ENCODE data around the gene UGT1A7.
"Not testable (repeated sequence)": the region's sequence is repeated elsewhere in the genome, so short reads cannot be mapped to it uniquely, and the experiment has no call there.

The UGT1A7 gene

DNA sequence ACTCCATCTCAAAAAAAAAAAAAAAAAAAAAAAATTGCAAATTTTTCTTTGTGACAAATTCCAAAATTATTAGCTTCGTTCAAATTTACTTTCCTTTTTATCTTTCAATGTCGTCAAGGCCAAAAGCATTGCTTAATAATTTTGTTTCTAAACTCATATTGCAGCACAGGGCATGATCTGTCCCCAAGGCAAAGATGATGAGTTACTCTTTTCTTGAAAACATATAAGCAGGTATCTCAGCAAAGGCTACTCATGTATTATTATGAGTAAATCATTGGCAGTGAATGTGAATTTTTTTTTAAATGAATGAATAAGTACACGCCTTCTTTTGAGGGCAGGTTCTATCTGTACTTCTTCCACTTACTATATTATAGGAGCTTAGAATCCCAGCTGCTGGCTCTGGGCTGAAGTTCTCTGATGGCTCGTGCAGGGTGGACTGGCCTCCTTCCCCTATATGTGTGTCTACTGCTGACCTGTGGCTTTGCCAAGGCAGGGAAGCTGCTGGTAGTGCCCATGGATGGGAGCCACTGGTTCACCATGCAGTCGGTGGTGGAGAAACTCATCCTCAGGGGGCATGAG, at the start of gene UGT1A7:
Gene UGT1A7 (plus strand): TSS at position 381 of the 579 bp plus-strand sequence. CDS start 37 bp downstream, at position 418.
- no peak for DNase-seq (ENCODE audit: low spot score)

DNA sequence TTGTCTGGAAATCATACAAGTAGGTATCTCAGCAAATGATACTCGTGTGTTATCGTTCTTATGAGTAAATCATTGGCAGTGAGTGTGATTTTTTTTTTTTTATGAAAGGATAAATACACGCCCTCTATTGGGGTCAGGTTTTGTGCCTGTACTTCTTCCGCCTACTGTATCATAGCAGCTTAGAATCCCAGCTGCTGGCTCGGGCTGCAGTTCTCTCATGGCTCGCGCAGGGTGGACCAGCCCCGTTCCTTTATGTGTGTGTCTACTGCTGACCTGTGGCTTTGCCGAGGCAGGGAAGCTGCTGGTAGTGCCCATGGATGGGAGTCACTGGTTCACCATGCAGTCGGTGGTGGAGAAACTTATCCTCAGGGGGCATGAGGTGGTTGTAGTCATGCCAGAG, 45.4 kb upstream of the UGT1A7 start, which contains the start of gene UGT1A10:
Gene UGT1A10 (plus strand): TSS at position 143 of the 400 bp plus-strand sequence. CDS start 75 bp downstream, at position 218.
- DNase-seq (ENCODE audit: low spot score) = not testable (repeated sequence)

DNA sequence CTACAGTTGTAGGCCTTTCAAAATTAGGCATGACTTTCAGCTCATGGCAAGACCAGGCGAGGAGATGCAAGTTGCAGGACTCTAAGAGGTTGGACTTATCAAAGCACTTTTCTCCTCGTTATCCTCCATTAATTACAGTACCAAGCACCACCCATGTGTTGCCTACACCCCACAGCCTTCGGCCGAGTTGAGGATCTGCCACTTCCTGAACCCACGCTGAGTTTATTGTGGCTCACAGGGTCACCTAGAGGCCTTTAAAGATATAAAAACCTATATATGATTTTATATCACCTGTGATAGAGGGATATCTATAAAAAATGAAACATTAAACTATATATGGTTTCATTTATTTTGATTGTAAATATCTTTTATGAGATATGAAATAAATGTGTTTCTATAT, 42.9 kb upstream of the UGT1A7 start:
- no peak for DNase-seq (ENCODE audit: low spot score)

DNA sequence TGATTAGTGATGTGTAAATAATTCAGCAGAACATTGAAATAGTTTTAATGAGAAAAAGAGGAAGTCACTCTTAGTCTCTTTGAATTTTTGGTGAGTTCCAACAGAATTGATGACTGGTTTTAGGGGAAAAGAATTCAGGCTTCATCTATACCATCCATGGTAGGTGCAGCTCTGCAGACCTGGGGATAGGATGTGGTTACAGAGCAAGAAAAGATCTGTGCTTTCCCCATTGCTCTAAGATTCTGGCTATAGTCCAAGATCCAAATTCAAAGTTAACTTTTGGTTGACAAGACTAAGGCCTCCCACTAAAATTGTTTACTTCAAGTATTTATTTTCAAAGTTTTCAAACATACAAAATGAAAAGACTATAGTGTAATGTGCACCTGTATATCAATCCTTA, 41.8 kb upstream of the UGT1A7 start:
- DNase-seq (ENCODE audit: low spot score) = no peak

DNA sequence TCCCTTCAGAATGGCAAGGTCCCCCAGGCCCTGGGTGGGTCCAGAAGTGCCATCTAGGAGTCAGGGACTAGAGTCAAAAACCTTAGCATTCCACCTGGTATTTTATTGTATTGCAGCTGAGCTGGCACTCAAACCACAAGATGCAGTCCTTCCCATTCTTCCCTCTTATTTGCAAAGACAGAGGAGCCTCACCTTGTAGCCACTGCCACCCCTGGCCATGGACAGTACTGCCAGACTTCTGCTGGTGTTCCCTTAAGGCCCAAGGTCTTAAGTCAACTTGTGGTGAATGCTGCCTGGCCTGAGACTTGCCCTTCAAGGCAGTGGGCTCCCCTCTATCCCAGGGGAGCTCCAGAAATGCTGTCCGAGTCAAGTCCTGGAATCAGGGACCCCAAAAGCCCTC, 38.6 kb upstream of the UGT1A7 start:
- no peak for DNase-seq (ENCODE audit: low spot score)

DNA sequence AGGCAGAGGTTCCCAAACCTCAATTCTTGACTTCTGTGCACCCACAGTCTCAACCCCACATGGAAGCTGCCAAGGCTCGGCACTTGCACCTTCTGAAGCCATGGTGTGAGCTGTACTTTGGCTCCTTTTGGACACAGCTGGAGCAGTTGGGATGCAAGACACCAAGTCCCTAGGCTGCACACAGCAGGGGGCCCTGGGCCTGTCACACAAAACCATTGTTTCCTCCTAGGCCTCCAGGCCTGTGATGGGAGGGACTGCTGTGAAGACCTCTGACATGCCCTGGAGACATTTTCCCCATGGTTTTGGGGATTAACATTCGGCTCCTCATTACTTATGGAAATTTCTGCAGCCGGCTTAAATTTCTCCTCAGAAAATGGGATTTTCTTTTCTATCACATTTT, 35.7 kb upstream of the UGT1A7 start:
- DNase-seq (ENCODE audit: low spot score) = not testable (repeated sequence)

DNA sequence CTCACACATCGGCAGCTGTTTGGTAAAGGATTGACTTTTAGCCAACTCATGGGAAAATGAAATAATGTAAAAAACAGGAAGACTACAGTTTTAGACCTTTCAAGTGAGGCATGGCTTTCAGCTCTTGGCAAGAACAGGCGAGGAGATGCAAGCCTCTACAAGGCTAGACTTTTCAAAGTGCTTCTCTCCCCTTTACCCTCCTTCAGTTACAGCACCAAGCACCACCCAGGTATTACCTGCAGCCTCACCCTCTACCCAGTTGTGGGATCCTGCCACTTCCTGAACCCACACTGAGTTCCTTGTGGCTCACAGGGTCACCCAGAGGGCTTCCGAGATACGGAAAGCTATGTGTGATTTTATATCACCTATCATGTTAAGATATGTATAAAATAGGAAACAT, 30.7 kb upstream of the UGT1A7 start:
- DNase-seq (ENCODE audit: low spot score) = no peak

DNA sequence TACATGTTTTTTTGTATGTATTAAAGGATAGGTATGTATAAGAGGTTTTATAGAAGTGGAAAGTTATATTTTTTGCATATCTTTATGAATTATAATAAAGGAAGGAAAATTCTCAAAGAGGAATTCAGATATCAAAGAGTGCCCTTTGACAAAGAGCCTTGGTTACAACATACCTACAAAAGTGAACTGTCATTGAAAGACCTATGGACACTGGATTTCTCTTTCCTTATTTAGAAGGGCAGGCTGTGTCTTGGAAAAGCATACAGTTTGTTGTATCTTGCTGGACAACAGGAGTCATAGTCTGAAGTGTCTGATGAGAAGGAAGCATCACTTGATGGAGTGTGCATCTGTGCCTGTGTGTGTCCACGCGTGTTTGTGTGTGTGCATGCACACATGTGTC, 30.3 kb upstream of the UGT1A7 start:
- no peak for DNase-seq (ENCODE audit: low spot score)

DNA sequence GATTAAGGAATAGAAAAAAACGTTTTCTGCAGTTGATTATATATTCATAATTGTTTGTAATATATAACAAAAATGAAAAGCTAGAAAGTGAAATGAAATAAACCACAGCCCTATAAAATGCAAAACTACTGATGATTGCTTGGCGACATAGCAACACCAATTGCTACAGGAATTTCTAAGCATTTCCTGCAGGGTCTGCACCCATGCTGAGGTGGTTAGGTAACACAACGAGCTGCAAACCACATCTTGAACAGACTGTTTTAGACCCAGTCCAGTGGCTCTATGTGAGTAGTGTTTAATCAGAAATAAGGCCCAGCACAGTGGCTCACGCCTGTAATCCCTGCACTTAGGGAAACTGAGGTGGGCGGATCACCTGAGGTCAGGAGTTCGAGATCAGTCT, 27.2 kb upstream of the UGT1A7 start:
- DNase-seq (ENCODE audit: low spot score) = no peak

DNA sequence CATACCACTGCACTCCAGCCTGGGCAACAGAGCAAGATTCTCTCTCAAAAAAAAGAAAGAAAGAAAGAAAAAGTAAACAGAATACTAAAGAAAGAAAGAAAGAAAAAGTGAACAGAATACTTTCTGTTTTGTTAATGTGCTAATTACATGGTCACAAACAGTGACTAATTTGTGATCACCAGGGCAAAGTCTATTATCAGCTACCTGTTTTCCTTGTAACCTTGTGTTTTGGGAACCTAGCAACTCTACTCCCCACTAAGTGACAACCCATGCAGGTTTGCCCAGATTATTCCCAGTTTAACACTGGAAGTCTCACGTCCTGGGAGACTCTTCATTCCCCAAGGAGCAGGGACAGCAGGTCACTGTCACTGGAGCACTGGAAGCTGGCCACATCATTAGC, 26.7 kb upstream of the UGT1A7 start:
- DNase-seq (ENCODE audit: low spot score) = no peak

DNA sequence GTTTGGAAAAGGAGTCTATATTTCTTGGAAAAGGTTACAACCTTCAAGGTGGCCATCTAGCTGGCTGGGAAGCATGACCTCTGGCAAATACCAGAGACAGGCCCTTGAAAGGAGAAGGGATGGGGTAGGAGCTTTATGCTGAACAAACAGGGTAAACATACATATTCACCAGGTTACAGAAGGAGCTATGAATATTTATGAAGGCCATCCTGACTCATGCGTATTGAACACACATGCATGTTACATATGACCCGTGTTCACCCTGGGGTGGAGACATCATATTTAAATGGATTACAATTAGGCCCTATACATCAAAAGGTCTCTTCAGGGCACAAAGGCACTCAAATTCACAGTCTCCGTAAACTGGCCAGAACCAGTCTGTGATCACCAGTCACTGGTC, 25.8 kb upstream of the UGT1A7 start:
- not testable (repeated sequence) for DNase-seq (ENCODE audit: low spot score)

DNA sequence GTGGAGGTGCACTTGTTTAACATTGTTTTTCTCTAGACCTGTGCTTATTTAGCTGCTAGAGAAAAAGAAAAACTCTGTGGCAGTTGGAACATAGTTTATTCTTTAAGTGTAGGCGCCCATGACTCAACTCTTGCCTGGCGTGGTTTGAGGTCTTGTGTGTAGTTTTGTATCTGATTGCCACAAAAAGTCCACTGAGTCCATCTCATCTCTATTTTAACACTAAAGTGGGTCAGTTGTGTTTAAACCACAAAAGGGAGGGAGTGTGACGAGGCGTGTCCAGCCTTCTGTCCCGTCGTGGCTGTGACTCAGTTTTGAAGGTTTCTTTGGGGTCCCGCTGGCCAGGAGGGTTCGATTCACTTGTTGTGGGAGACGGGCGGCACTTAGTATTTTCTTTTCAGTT, 25.3 kb upstream of the UGT1A7 start:
- DNase-seq (ENCODE audit: low spot score) = no peak

DNA sequence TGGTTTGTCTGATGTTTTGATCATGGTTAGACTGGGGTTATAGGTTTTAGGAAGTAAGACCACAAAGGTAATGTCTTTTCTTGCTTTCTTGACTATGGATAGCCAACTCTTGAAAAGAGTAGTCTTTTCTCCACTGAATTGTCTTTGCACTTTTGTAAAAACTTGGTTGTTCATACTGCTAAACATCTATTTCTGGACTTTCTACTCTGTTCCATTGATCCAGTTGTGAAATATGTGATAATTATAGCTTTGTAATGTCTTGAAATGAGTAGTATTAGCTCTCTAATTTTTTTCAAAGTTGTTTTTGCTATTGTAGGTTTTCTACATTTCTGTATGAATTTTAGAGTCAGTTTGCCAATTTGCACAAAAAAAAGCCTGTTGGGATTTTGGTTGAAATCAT, 23.1 kb upstream of the UGT1A7 start:
- DNase-seq (ENCODE audit: low spot score) = no peak

DNA sequence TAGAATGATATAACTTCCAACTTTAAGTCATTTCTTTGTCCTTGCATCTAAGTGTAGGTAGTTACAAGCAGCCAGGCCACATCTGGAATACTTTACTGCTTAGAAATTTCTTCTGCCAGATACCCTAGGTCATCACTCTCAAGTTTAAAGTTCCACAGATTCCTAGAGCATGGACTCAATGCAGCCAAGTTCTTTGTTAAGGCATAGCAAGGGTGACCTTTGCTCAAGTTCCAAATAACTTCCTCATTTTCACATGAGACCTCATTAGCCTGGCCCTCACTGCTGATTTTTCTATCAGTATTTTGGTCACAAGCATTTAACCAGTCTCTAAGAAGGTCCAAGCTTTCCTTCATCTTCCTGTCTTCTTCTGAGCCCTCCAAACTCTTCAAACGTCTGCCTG, 17.8 kb upstream of the UGT1A7 start:
- DNase-seq (ENCODE audit: low spot score) = no peak

DNA sequence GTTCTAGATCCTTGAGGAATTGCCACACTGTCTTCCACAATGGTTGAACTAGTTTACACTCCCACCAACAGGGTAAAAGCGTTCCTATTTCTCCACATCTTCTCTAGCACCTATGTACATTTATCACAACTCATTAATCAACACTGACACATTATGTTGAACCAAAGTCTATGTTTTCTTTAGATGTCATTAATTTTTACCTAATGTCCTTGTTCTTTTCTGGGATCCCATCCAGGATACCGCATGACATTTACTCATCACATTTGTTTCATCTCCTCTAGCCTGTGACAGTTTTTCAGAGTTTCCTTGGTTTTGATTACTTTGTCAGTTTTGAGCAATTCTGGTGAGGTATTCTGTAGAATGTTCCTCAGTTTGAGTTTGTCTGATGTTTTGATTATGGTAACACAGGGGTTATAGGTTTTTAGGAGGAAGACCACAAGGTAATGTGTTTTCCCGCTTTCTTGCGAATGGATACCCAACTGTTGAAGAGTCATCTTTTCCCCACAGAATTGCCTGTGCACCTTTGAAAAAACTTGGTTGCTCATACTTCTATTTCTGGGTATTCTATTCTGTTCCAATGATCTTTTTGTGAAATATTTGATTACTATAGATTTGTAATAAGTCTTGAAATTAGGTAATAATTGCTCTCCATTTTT, 13.0 kb upstream of the UGT1A7 start:
- DNase-seq (ENCODE audit: low spot score) = no peak

DNA sequence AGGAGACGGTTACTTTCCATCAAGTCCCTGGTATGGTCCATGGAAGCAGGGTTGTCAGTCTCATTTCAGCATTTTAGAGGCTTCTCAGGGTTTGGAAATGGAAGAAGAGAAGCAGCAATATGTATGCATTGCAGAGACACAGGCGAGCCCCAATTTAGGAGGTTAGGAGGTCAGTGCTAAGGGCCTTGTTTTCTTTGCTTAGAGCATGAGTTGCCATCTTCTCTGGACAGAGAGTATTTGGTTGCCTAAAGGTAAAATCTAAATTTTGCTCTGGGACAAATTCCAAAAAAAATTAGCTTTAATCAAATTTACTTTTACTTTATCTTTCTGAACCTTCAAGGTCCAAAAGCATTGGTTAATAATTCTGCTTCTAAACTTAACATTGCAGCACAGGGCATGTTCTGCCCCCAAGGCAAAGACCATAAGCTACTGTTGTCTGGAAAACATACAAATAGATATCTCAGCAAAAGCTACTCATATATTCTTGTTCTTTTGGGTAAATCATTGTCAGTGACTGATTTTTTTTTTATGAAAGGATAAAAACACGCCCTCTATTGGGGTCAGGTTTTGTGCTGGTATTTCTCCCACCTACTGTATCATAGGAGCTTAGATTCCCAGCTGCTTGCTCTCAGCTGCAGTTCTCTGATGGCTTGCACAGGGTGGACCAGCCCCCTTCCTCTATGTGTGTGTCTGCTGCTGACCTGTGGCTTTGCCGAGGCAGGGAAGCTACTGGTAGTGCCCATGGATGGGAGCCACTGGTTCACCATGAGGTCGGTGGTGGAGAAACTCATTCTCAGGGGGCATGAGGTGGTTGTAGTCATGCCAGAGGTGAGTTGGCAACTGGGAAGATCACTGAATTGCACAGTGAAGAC, 10.2 kb upstream of the UGT1A7 start, which contains the start of gene UGT1A9:
Gene UGT1A9 (plus strand): TSS at position 609 of the 872 bp plus-strand sequence. CDS start 37 bp downstream, at position 646.
- no peak for DNase-seq (ENCODE audit: low spot score)

DNA sequence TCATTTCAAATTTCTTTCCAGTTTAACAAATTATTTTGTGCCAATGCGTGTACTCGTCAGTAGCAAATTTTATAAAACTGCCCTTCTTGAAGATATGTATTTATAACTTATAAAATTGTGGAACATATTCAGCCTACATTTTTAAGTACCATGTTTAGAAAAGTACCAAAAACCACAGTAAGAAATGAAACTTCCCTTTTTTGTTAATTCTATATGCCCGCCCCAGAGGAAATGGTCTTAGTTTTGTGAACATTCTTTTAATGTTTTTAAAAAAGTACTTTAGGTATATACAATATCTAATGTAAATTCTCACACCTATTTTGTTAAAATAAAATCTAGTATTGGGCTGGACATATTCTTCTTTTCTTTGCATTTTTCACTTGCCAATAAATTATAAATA, 8.8 kb upstream of the UGT1A7 start:
- no peak for DNase-seq (ENCODE audit: low spot score)

DNA sequence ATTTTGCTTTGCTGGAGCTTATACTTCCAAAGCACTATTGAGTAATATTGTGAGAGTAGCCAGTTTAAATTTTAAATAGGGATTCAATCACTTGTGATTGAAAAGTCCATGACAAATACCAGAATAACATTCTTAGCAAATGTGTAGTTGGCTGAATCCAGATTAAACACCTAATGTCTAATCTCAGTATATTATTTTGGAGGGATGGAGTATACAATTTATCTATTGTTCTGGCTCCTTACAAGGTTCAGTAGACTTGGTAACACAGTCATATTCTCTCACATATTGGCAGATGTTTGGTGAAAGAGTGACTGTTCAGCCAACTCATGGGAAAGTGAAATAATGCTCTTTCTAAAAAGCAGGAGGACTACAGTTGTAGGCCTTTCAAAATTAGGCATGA, 7.8 kb upstream of the UGT1A7 start:
- no peak for DNase-seq (ENCODE audit: low spot score)

DNA sequence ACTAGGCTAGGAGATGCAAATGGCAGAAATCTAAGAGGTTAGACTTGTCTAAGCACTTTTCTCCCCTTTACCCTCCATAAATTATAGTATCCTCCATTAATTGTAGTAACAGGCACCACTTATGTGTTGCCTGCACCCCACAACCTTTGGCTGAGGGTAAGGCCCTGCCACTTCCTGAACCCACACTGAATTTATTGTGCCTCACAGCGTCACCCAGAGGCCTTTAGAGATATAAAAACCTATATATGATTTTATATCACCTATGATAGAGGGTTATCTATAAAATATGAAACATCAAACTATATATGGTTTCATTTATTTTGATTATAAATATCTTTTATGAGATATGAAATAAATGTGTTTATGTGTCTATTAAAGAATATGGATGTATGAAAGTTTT, 7.4 kb upstream of the UGT1A7 start:
- DNase-seq (ENCODE audit: low spot score) = no peak

DNA sequence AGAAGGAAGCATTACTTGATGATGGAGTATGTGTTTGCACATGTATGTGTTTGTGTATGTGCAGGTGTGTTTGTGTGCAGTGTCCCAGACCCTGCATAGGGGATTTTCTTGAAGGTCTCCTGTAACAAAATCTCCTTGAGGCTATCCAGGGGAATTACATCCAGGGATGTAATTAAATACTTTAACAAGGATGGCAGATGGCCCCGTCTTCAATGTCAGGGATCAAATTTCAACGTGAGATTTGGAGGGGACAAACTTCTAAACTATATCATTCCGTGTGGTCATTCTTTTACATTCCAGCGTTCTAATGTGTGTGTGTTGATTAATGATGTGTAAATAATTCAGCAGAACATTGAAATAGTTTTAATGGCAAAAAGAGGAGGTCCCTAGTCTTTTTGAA, 6.7 kb upstream of the UGT1A7 start:
- no peak for DNase-seq (ENCODE audit: low spot score)

DNA sequence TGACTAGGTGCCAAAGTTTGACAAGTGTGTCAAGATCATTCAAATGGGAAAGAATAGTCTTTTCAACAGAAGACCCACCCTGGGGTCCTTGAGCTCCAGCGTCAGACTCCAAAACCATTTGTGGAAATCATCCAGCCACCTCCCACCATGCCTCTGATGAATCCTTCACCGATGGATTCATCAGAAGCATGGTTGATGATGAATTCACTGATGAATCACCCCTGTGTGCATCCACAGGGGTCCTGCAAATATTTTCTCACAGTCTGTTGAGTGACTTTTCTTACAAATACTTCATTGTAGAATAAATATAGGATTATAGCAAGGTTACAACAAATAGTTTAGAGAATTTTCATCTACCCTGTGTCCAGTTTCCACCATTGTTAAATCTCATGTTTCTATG, 5.7 kb upstream of the UGT1A7 start:
- no peak for DNase-seq (ENCODE audit: low spot score)

DNA sequence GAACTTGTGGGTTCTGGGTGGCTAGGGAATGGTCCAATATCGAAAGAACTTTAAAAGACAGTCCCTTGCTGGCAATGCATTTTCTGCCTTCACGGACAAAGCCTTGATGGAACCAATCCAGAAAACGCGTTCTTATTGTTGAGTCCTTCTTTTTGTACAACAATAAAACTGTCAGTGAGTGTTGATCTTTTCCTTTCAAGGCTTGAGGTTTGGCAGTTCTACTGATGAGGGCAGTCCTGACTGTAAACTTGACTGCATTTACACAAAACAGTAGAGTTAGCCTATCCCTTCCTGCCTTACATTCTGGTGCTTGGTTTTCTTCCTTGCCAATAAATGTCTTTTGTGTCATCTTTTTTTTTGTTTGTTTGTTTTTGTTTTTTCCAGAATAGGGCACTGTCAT, 2.5 kb upstream of the UGT1A7 start:
- no peak for DNase-seq (ENCODE audit: low spot score)
